H1 (cell line): ENCODE measurements around the gene BMAL2. TPM values are rescaled to one million over a fixed set of nuclear protein-coding genes. Genes with fewer than 3 reads are reported as not detected.

Experiments
- CTCF ChIA-PET: fragments of 300-600 bp; sonication (Branson Sonifier 250); formaldehyde crosslinking; loops from one replicate; lab custom pipeline; 2021; ENCODE audit not compliant: partially characterized antibody; lab: Charles Lee
- POLR2A ChIA-PET: fragments of 300-600 bp; sonication (Branson Sonifier 250); formaldehyde crosslinking; loops from one replicate; lab custom pipeline; 2021; ENCODE audit warnings: inconsistent platforms; ENCODE audit not compliant: partially characterized antibody; lab: Charles Lee
- DNase-seq, 2 experiments: peaks; one replicate each; pipeline versions ENCODE4 v3.0.0 to v3.0.0-alpha.2; 2010 to 2022; ENCODE audit warnings: low spot score in 2 of 2, low read depth in 1 of 2, mixed read lengths in 1 of 2
- FAIRE-seq: peaks from 2 replicates; lab custom pipeline; 2011; peaks lifted over from hg19 to GRCh38; lab: Jason Lieb, UNC
- H2AFZ ChIP-seq: 2 replicates; pipeline ENCODE4 v1.8.1; 2012; ENCODE audit warnings: low read length, inconsistent platforms
- H2AK5ac ChIP-seq: 2 replicates; pipeline ENCODE4 v1.6.1; 2013; ENCODE audit warnings: low read depth, low read length
- H2BK120ac ChIP-seq: replicated peaks from 2 replicates; pipeline ENCODE3; 2013; ENCODE audit warnings: low read depth, low read length, inconsistent platforms
- H2BK12ac ChIP-seq: 2 replicates; pipeline ENCODE4 v1.6.1; 2013; ENCODE audit warnings: low read depth, low read length
- H2BK15ac ChIP-seq: 2 replicates; pipeline ENCODE4 v1.6.1; 2013; ENCODE audit warnings: low read length
- H2BK20ac ChIP-seq: 2 replicates; pipeline ENCODE4 v1.6.1; 2013; ENCODE audit warnings: low read length
- H2BK5ac ChIP-seq: 2 replicates; pipeline ENCODE4 v1.6.1; 2013; ENCODE audit warnings: low read depth, low read length
- H3K14ac ChIP-seq: 2 replicates; pipeline ENCODE4 v1.6.1; 2013; ENCODE audit warnings: inconsistent platforms; ENCODE audit not compliant: insufficient read length
- H3K18ac ChIP-seq: 2 replicates; pipeline ENCODE4 v1.6.1; 2013; ENCODE audit warnings: low read length; ENCODE audit errors: extremely low read depth
- H3K23ac ChIP-seq: 2 replicates; pipeline ENCODE4 v1.6.1; 2013; ENCODE audit warnings: inconsistent platforms; ENCODE audit not compliant: insufficient read length
- H3K23me2 ChIP-seq: 2 replicates; pipeline ENCODE4 v1.6.1; 2013; ENCODE audit warnings: low read depth, low read length
- H3K27ac ChIP-seq: 2 replicates; pipeline ENCODE4 v1.6.1; 2011; ENCODE audit warnings: low read depth, low read length, inconsistent platforms
- H3K27me3 ChIP-seq, 4 experiments: replicated peaks in 1 of 4; 1 replicate in 1 of 4; 2 replicates in 3 of 4; pipeline versions ENCODE4 v1.6.1 to v1.8.1; 2011 to 2013; ENCODE audit warnings: low read length in 3 of 4, mild to moderate bottlenecking in 3 of 4, inconsistent platforms in 2 of 4, mixed read lengths in 2 of 4, moderate library complexity in 1 of 4; ENCODE audit not compliant: control insufficient read depth in 3 of 4, insufficient read depth in 3 of 4; ENCODE audit errors: extremely low read depth in 1 of 4
- H3K36me3 ChIP-seq, 4 experiments: 2 replicates each; pipeline versions ENCODE4 v1.6.1 to v1.8.1; 2011 to 2013; ENCODE audit warnings: mild to moderate bottlenecking in 4 of 4, low read length in 3 of 4, moderate library complexity in 2 of 4, control low read depth in 1 of 4, inconsistent platforms in 1 of 4; ENCODE audit not compliant: insufficient read depth in 4 of 4, control insufficient read depth in 2 of 4
- H3K4ac ChIP-seq: replicated peaks from 2 replicates; pipeline ENCODE3; 2013; ENCODE audit warnings: low read length, low read depth, mixed read lengths, inconsistent platforms; ENCODE audit not compliant: insufficient read length
- H3K4me1 ChIP-seq, 4 experiments: replicated peaks in 1 of 4; 1 replicate in 1 of 4; 2 replicates in 3 of 4; pipeline versions ENCODE4 v1.6.1 to v1.8.1; 2011 to 2013; ENCODE audit warnings: low read length in 3 of 4, inconsistent platforms in 2 of 4, mixed read lengths in 1 of 4; ENCODE audit not compliant: insufficient read depth in 4 of 4, control insufficient read depth in 3 of 4
- H3K4me2 ChIP-seq, 2 experiments: 2 replicates each; pipeline versions ENCODE4 v1.6.1 to v1.8.1; 2011 to 2013; ENCODE audit warnings: low read depth in 2 of 2, low read length in 2 of 2, control low read depth in 1 of 2, inconsistent platforms in 1 of 2, mild to moderate bottlenecking in 1 of 2; ENCODE audit not compliant: insufficient read depth in 1 of 2
- H3K4me3 ChIP-seq, 4 experiments: fragments of 200-600, 300-600 bp in 1 of 4; sonication (generic), shearing (Covaris generic), sonication (Bioruptor Twin) in 1 of 4; 2 replicates each; pipeline versions ENCODE4 v1.5.1 to v1.8.1; 2011 to 2016; ENCODE audit warnings: low read length in 4 of 4, low read depth in 3 of 4, control low read depth in 2 of 4, inconsistent platforms in 2 of 4, mild to moderate bottlenecking in 2 of 4, mixed read lengths in 1 of 4, moderate library complexity in 1 of 4; ENCODE audit not compliant: insufficient read depth in 2 of 4; ENCODE audit errors: extremely low read depth in 1 of 4
- H3K56ac ChIP-seq: replicated peaks from 2 replicates; pipeline ENCODE3; 2013; ENCODE audit warnings: low read depth, mild to moderate bottlenecking, mixed read lengths, low read length, inconsistent platforms; ENCODE audit not compliant: insufficient read length
- H3K79me1 ChIP-seq: 2 replicates; pipeline ENCODE4 v1.6.1; 2013; ENCODE audit warnings: low read depth, low read length, control low read depth
- H3K79me2 ChIP-seq, 2 experiments: 2 replicates each; pipeline versions ENCODE4 v1.6.1 to v1.8.1; 2012 to 2013; ENCODE audit warnings: low read length in 2 of 2, mild to moderate bottlenecking in 2 of 2, inconsistent platforms in 1 of 2; ENCODE audit not compliant: insufficient read depth in 2 of 2, control insufficient read depth in 1 of 2
- H3K9ac ChIP-seq, 4 experiments: replicated peaks in 1 of 4; 1 replicate in 1 of 4; 2 replicates in 3 of 4; pipeline versions ENCODE4 v1.6.1 to v1.8.1; 2011 to 2013; ENCODE audit warnings: low read depth in 3 of 4, low read length in 3 of 4, control low read depth in 2 of 4, mild to moderate bottlenecking in 2 of 4, moderate library complexity in 2 of 4, inconsistent platforms in 1 of 4; ENCODE audit errors: extremely low read depth in 1 of 4
- H3K9me3 ChIP-seq, 2 experiments: 2 replicates each; pipeline versions ENCODE4 v1.6.1 to v1.8.1; 2012 to 2013; ENCODE audit warnings: mild to moderate bottlenecking in 2 of 2, moderate library complexity in 2 of 2, control low read depth in 1 of 2, inconsistent platforms in 1 of 2, low read depth in 1 of 2, low read length in 1 of 2, mixed read lengths in 1 of 2; ENCODE audit not compliant: insufficient read depth in 2 of 2
- H4K20me1 ChIP-seq, 2 experiments: replicated peaks in 1 of 2; 2 replicates each; pipeline versions ENCODE3 to v1.8.1; 2011 to 2013; ENCODE audit warnings: inconsistent platforms in 2 of 2, low read length in 2 of 2, mild to moderate bottlenecking in 1 of 2; ENCODE audit not compliant: insufficient read depth in 2 of 2, control insufficient read depth in 1 of 2
- H4K5ac ChIP-seq: 2 replicates; pipeline ENCODE4 v1.6.1; 2013; ENCODE audit warnings: low read length, low read depth, mixed read lengths, inconsistent platforms; ENCODE audit not compliant: insufficient read length
- H4K8ac ChIP-seq: 2 replicates; pipeline ENCODE4 v1.8.0; 2013; ENCODE audit warnings: mild to moderate bottlenecking, moderate library complexity, low read length, inconsistent platforms; ENCODE audit not compliant: insufficient read depth; ENCODE audit errors: extremely low read depth
- H4K91ac ChIP-seq: replicated peaks from 2 replicates; pipeline ENCODE3; 2013; ENCODE audit warnings: low read length, mixed read lengths, inconsistent platforms; ENCODE audit not compliant: insufficient read length
- ASH2L ChIP-seq: fragments of 200-600, 300-600 bp; sonication (generic); IDR thresholded peaks from one replicate; pipeline ENCODE4 v1.7.1; 2017; ENCODE audit warnings: low read length
- CBX5 ChIP-seq: fragments of 300-800, 300-1000 bp; sonication (generic); IDR thresholded peaks from 2 replicates; pipeline ENCODE4 v1.7.1; 2016; ENCODE audit warnings: antibody characterized with exemption, low read length, low read depth
- CBX8 ChIP-seq: fragments of 300-800, 300-1000 bp; sonication (generic); IDR thresholded peaks from 2 replicates; pipeline ENCODE4 v1.7.1; 2016; ENCODE audit warnings: low read depth, low read length, borderline replicate concordance
- CHD1 ChIP-seq: IDR thresholded peaks from 2 replicates; pipeline ENCODE4 v1.6.1; 2012; ENCODE audit warnings: low read depth, low read length, improper control_type of control experiment
- CHD2 ChIP-seq: IDR thresholded peaks from 2 replicates; pipeline ENCODE4 v1.6.1; 2012; ENCODE audit warnings: low read length, improper control_type of control experiment
- KDM4A ChIP-seq: IDR thresholded peaks from one replicate; pipeline ENCODE4 v1.7.1; 2012; ENCODE audit warnings: low read depth, mild to moderate bottlenecking, moderate library complexity, low read length, inconsistent platforms; ENCODE audit not compliant: severe bottlenecking
- KDM5A ChIP-seq: fragments of 200-600 bp; IDR thresholded peaks from 2 replicates; pipeline ENCODE4 v1.7.1; 2012; ENCODE audit warnings: mild to moderate bottlenecking, low read length, inconsistent platforms, mixed read lengths
- WGBS, 2 experiments: shearing (Covaris generic) in 1 of 2; methylation state at CpG; one replicate each; pipeline versions ENCODE4 v1.1.6 to v1.1.7; 2013 to 2015; ENCODE audit warnings: low lambda C conversion rate in 2 of 2, mixed read lengths in 2 of 2, inconsistent platforms in 1 of 2, low coverage in 1 of 2, missing lambda C conversion rate in 1 of 2; ENCODE audit not compliant: insufficient replicate concordance in 2 of 2, insufficient coverage in 1 of 2, insufficient read length in 1 of 2; ENCODE audit errors: extremely low coverage in 1 of 2, missing lambda C conversion rate in 1 of 2; 5-methylcytosine and 5-hydroxymethylcytosine counted together
- polyA plus RNA-seq, 7 experiments: library from polyadenylated mRNA; depleted of rRNA in 3 of 7; stranded (reverse) in 5 of 7; unstranded in 2 of 7; fragments of >200 nt in 5 of 7; fragments of 200-250 nt in 2 of 7; gene quantifications; 1 replicate in 5 of 7; 2 replicates in 1 of 7; 4 replicates in 1 of 7; pipeline versions ENCODE4 v1.2.1 to v1.2.3, GENCODE V29; 2011 to 2013; ENCODE audit warnings: missing spikeins in 2 of 7, mixed read lengths in 2 of 7
- total RNA-seq: library from RNA; stranded (reverse); fragmentation: NEBNext Ultra II Directional; extraction: Animal tissue kit (Norgen Biotek cat#: 25700); gene quantifications from 2 replicates; pipeline ENCODE4 v1.2.1, GENCODE V29; 2021
- TF ChIP-seq, protein P1 (sequence below): IDR thresholded peaks from 2 replicates; pipeline ENCODE4 v1.6.1; 2012; ENCODE audit warnings: inconsistent platforms
- TF ChIP-seq, protein P2 (sequence below), 3 experiments: IDR thresholded peaks; 1 replicate in 2 of 3; 2 replicates in 1 of 3; pipeline versions ENCODE4 v1.5.1 to v1.6.1; 2011; ENCODE audit warnings: low read length in 3 of 3, mild to moderate bottlenecking in 3 of 3, inconsistent platforms in 2 of 3, low read depth in 1 of 3, moderate library complexity in 1 of 3; ENCODE audit not compliant: insufficient read depth in 1 of 3; ENCODE audit errors: control extremely low read depth in 1 of 3

Gene BMAL2
- total and polyA plus RNA-seq, 2 of the 8 experiments (the other 6 are each of a cell fraction or from before 2014, with no cell fraction given), result 3.2 to 20.6 TPM

DNA sequence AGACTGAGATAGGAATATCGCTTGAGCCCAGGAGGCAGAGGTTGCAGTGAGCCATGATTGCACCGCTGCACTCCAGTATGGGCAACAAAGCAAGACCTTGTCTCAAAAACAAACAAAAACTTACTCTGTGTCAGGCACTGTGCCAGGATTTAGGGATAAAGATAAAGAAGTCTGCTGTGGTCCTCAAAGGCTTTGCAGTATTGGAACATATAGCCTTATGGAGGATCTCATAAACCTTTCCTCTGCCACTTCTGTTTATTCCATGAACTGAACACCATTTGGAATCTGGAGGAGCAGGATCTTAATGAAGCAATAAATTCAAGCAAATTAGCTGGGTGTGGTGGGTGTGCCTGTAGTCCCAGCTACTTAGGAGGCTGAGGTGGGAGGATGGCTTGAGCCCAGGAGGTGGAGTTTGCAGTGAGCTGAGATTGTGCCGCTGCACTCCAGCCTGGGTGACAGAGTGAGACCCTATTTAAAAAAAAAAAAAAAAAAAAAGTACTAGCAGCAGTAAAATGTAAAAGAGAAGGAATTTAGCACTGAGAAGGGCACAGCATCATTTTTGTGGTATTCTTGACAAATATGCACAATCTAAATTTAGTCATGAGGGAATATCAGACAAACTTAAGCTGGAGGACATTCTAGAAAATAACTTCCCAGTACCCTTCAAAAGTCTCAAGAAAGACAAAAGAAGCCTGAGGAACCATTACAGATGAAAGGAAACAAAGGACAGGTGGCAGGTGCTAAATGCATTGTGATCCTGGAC, 27.1 kb downstream of the BMAL2 start:
- no peak overlapping the region for H4K91ac ChIP-seq
- H3K9ac ChIP-seq, result no peak overlapping the region
- H4K8ac ChIP-seq, result no peak overlapping the region
- H3K4ac ChIP-seq, result no peak overlapping the region
- no peak overlapping the region for H3K18ac ChIP-seq
- H3K9me3 ChIP-seq, result no peaks in the 10 kb centered on the region
- H3K79me2 ChIP-seq, result 0 out of 4 replicates have a peak, but pooled peaks cover 0 to 2% of the 10 kb centered on the region in 2 experiments
- H2BK15ac ChIP-seq, result no peak overlapping the region
- DNase-seq (no peak), FAIRE-seq (no peak)
- H4K20me1 ChIP-seq, result no peaks in the 10 kb centered on the region
- H3K23me2 ChIP-seq, result no peaks in the 10 kb centered on the region
- H3K4me3 ChIP-seq, result no peak overlapping the region
- no peak overlapping the region for H3K56ac ChIP-seq
- H3K36me3 ChIP-seq, result no peaks in the 10 kb centered on the region
- H3K4me1 ChIP-seq, result 0 out of 7 replicates have a peak, but pooled peaks cover 0 to 2% (median 0%) of the 10 kb centered on the region in 4 experiments
- H3K79me1 ChIP-seq, result no peaks in the 10 kb centered on the region; the same call in 1 of the 2 replicates
- no peak overlapping the region for H2BK5ac ChIP-seq
- H2AK5ac ChIP-seq, result no peak overlapping the region
- no peak overlapping the region for H2AFZ ChIP-seq
- CTCF ChIA-PET, result no interaction called here
- no peaks in the 10 kb centered on the region for H3K27me3 ChIP-seq
- WGBS, 2 experiments, result 87% methylated on average over 3 of the region's 3 CpGs; no CpG with 5 or more reads in 1 of the 2 experiments
- no peak overlapping the region for H2BK120ac ChIP-seq
- POLR2A ChIA-PET, result interaction anchor here (0.7 kb wide), 2 partner anchors 11 to 26 kb away, joined by 3 read pairs; no protein-coding TSS in a partner anchor
- no peak overlapping the region for H3K23ac ChIP-seq
- H3K4me2 ChIP-seq, result no peak overlapping the region
- no peak overlapping the region for H3K27ac ChIP-seq
- no peak overlapping the region for H2BK12ac ChIP-seq
- H3K14ac ChIP-seq, result no peak overlapping the region
- no peak overlapping the region for H2BK20ac ChIP-seq
- H4K5ac ChIP-seq, result no peak overlapping the region
- TF ChIP-seq CHD1 (no peak), CBX5 (no peak), ASH2L (no peak), KDM5A (no peak), KDM4A (no peak), CBX8 (no peak), CHD2 (no peak)
- TF ChIP-seq, protein P1, sequence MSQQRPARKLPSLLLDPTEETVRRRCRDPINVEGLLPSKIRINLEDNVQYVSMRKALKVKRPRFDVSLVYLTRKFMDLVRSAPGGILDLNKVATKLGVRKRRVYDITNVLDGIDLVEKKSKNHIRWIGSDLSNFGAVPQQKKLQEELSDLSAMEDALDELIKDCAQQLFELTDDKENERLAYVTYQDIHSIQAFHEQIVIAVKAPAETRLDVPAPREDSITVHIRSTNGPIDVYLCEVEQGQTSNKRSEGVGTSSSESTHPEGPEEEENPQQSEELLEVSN, result no peak
- TF ChIP-seq, protein P2, sequence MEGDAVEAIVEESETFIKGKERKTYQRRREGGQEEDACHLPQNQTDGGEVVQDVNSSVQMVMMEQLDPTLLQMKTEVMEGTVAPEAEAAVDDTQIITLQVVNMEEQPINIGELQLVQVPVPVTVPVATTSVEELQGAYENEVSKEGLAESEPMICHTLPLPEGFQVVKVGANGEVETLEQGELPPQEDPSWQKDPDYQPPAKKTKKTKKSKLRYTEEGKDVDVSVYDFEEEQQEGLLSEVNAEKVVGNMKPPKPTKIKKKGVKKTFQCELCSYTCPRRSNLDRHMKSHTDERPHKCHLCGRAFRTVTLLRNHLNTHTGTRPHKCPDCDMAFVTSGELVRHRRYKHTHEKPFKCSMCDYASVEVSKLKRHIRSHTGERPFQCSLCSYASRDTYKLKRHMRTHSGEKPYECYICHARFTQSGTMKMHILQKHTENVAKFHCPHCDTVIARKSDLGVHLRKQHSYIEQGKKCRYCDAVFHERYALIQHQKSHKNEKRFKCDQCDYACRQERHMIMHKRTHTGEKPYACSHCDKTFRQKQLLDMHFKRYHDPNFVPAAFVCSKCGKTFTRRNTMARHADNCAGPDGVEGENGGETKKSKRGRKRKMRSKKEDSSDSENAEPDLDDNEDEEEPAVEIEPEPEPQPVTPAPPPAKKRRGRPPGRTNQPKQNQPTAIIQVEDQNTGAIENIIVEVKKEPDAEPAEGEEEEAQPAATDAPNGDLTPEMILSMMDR (IDR thresholded peaks at IDR 0.05; ENCODE audit: control extremely low read depth in 1 of 3, insufficient read depth in 1 of 3, low read depth in 1 of 3, low read length in 3 of 3), result no peak
